GM12864 (cell line): ENCODE data around the gene ATXN7.

ENCODE experiments used
- DNase-seq: peaks from one replicate; pipeline ENCODE4 v3.0.0-alpha.2; 2011; ENCODE audit warnings: low read depth
- H3K4me3 ChIP-seq: 2 replicates; pipeline ENCODE4 v1.5.1; 2011; ENCODE audit warnings: mild to moderate bottlenecking, low read depth, low read length, control low read depth
- CTCF ChIP-seq: IDR thresholded peaks from 2 replicates; pipeline ENCODE4 v1.5.1; 2011; ENCODE audit warnings: low read depth, mild to moderate bottlenecking, moderate library complexity, low read length, control low read depth, inconsistent platforms; ENCODE audit errors: missing control alignments

ATXN7 gene

GRCh38 chr3:64003589-64003988 lies 139.9 kb downstream of the ATXN7 start:
- no peak for TF ChIP-seq CTCF
- DNase-seq = no peak
- H3K4me3 ChIP-seq = no peak overlapping the region

GRCh38 chr3:64008017-64008416 lies 144.3 kb downstream of the ATXN7 start:
- no peak for DNase-seq
- H3K4me3 ChIP-seq = no peak overlapping the region
- no peak for TF ChIP-seq CTCF

GRCh38 chr3:64008487-64009351 lies 145.1 kb downstream of the ATXN7 start:
- no peak for TF ChIP-seq CTCF
- no peak overlapping the region for H3K4me3 ChIP-seq
- no peak for DNase-seq

GRCh38 chr3:64009528-64009927 lies 145.9 kb downstream of the ATXN7 start:
- no peak overlapping the region for H3K4me3 ChIP-seq
- TF ChIP-seq CTCF = no peak
- no peak for DNase-seq

GRCh38 chr3:64010199-64010598 lies 146.5 kb downstream of the ATXN7 start:
- no peak overlapping the region for H3K4me3 ChIP-seq
- DNase-seq = no peak
- no peak for TF ChIP-seq CTCF

GRCh38 chr3:64011685-64012084 lies 148.0 kb downstream of the ATXN7 start:
- TF ChIP-seq CTCF = no peak
- no peak for DNase-seq
- H3K4me3 ChIP-seq = no peak overlapping the region
